Endothelial cell of umbilical vein (primary cell): ENCODE data around the gene MCM3. TPM values are rescaled to one million over a fixed set of nuclear protein-coding genes. Genes with fewer than 3 reads are reported as not detected.

Source experiments
- BruUV-seq: library from RNA; stranded (reverse); fragments of 400-500 nt; replicated peaks from 2 replicates; lab custom pipeline; 2021; lab: Mats Ljungman, UMichigan
- CTCF ChIA-PET: fragments of 300-600, 350-600 bp; sonication (Branson Sonifier 250); formaldehyde crosslinking; loops from one replicate; lab custom pipeline; 2021; ENCODE audit warnings: antibody characterized with exemption, inconsistent platforms; lab: Charles Lee
- POLR2A ChIA-PET: fragments of 300-600, 350-600 bp; sonication (Branson Sonifier 250); formaldehyde crosslinking; loops from one replicate; lab custom pipeline; 2021; ENCODE audit warnings: antibody characterized with exemption, inconsistent platforms; lab: Charles Lee
- DNase-seq: peaks from one replicate; pipeline ENCODE4 v3.0.0-alpha.2; 2011; ENCODE audit warnings: low read depth, low spot score
- FAIRE-seq: peaks from 2 replicates; lab custom pipeline; 2011; peaks lifted over from hg19 to GRCh38; lab: Jason Lieb, UNC
- H2AFZ ChIP-seq: 2 replicates; pipeline ENCODE4 v1.6.0; 2012; ENCODE audit warnings: low read depth, low read length, control low read depth, inconsistent platforms
- H3K27ac ChIP-seq: 2 replicates; pipeline ENCODE4 v1.5.1; 2011; ENCODE audit warnings: low read depth, mild to moderate bottlenecking, control low read depth, low read length, moderate library complexity; ENCODE audit not compliant: insufficient read depth
- H3K27me3 ChIP-seq, 2 experiments: 2 replicates each; pipeline versions ENCODE4 v1.6.0 to v1.6.1; 2011; ENCODE audit warnings: low read length in 2 of 2, mixed read lengths in 1 of 2; ENCODE audit not compliant: control insufficient read depth in 2 of 2, insufficient read depth in 2 of 2
- H3K36me3 ChIP-seq, 2 experiments: 2 replicates in 1 of 2; 3 replicates in 1 of 2; pipeline ENCODE4 v1.5.1; 2011; ENCODE audit warnings: low read length in 2 of 2, mild to moderate bottlenecking in 1 of 2, moderate library complexity in 1 of 2; ENCODE audit not compliant: control insufficient read depth in 2 of 2, insufficient read depth in 2 of 2; ENCODE audit errors: extremely low read depth in 1 of 2
- H3K4me1 ChIP-seq: 3 replicates; pipeline ENCODE4 v1.5.1; 2011; ENCODE audit warnings: mild to moderate bottlenecking, low read length; ENCODE audit not compliant: control insufficient read depth, insufficient read depth; ENCODE audit errors: extremely low read depth
- H3K4me2 ChIP-seq: 2 replicates; pipeline ENCODE4 v1.6.1; 2011; ENCODE audit warnings: low read length, control low read depth, mixed read lengths; ENCODE audit not compliant: insufficient read depth
- H3K4me3 ChIP-seq, 3 experiments: fragments of 200-600 bp in 1 of 3; sonication (generic), shearing (Covaris generic) in 1 of 3; replicated peaks in 1 of 3; 2 replicates each; pipeline ENCODE4 v1.5.1; 2011 to 2016; ENCODE audit warnings: control low read depth in 3 of 3, low read length in 3 of 3, mild to moderate bottlenecking in 2 of 3, inconsistent platforms in 1 of 3, low read depth in 1 of 3, moderate library complexity in 1 of 3; ENCODE audit not compliant: insufficient read depth in 1 of 3
- H3K79me2 ChIP-seq: 2 replicates; pipeline ENCODE4 v1.6.0; 2012; ENCODE audit warnings: low read length, inconsistent platforms; ENCODE audit not compliant: control insufficient read depth, insufficient read depth
- H3K9ac ChIP-seq: replicated peaks from 2 replicates; pipeline ENCODE3; 2011; ENCODE audit warnings: low read length, control low read depth; ENCODE audit not compliant: insufficient read depth; ENCODE audit errors: extremely low read depth
- H3K9me1 ChIP-seq: replicated peaks from 3 replicates; pipeline ENCODE4 v1.6.0; 2011; ENCODE audit warnings: mild to moderate bottlenecking, low read length; ENCODE audit not compliant: control insufficient read depth, insufficient read depth; ENCODE audit errors: extremely low read depth
- H3K9me3 ChIP-seq: replicated peaks from 2 replicates; pipeline ENCODE4 v1.5.1; 2012; ENCODE audit warnings: low read length, inconsistent platforms; ENCODE audit not compliant: control insufficient read depth, insufficient read depth
- H4K20me1 ChIP-seq: replicated peaks from 2 replicates; pipeline ENCODE3; 2011; ENCODE audit warnings: mild to moderate bottlenecking, low read length; ENCODE audit not compliant: control insufficient read depth, insufficient read depth; ENCODE audit errors: extremely low read depth
- EZH2 ChIP-seq: IDR thresholded peaks from 2 replicates; pipeline ENCODE4 v1.6.1; 2012; ENCODE audit warnings: borderline replicate concordance, low read depth, mild to moderate bottlenecking, moderate library complexity, low read length, inconsistent platforms; ENCODE audit not compliant: severe bottlenecking
- FOS ChIP-seq: IDR thresholded peaks from 2 replicates; pipeline ENCODE4 v1.6.1; 2011; ENCODE audit warnings: mild to moderate bottlenecking, low read length, moderate library complexity, borderline replicate concordance; ENCODE audit not compliant: insufficient read depth
- GATA2 ChIP-seq: IDR thresholded peaks from 2 replicates; pipeline ENCODE4 v1.7.0; 2011; ENCODE audit warnings: low read depth, mild to moderate bottlenecking, moderate library complexity, mixed read lengths, low read length; ENCODE audit not compliant: insufficient read length, insufficient read depth
- JUN ChIP-seq: IDR thresholded peaks from 2 replicates; pipeline ENCODE4 v1.6.1; 2011; ENCODE audit warnings: borderline replicate concordance, low read depth; ENCODE audit not compliant: insufficient read length, insufficient read depth
- MYC ChIP-seq: IDR thresholded peaks from one replicate; pipeline ENCODE4 v1.6.1; 2011; ENCODE audit warnings: mild to moderate bottlenecking, low read depth, low read length
- POLR2A ChIP-seq: IDR thresholded peaks from 2 replicates; pipeline ENCODE4 v1.6.1; 2012; ENCODE audit warnings: low read depth, mild to moderate bottlenecking, control low read depth, low read length
- POLR2AphosphoS5 ChIP-seq: IDR thresholded peaks from 2 replicates; pipeline ENCODE4 v1.6.1; 2012; ENCODE audit warnings: low read depth, mild to moderate bottlenecking, control low read depth, low read length, moderate library complexity; ENCODE audit not compliant: insufficient read depth
- dilution Hi-C: fragments of 300-500 bp; cut with MboI; formaldehyde crosslinking; loops from one replicate; pipeline ENCODE4 v1.15.0; 2019; ENCODE audit warnings: low sequenced_read_pairs; ENCODE audit not compliant: extremely low pct_ligation_motif_present
- intact Hi-C: fragments of 100-400 bp; cut with micrococcal nuclease; formaldehyde crosslinking; loops from one replicate; pipeline ENCODE4 v1.10.0; 2022
- polyA plus RNA-seq, 4 experiments: library from polyadenylated mRNA; depleted of rRNA in 3 of 4; stranded (reverse) in 3 of 4; unstranded in 1 of 4; fragments of >200 nt; gene quantifications; 2 replicates each; pipeline versions ENCODE4 v1.2.1 to v1.2.3, GENCODE V29; 2011 to 2012; ENCODE audit warnings: missing spikeins in 1 of 4
- total RNA-seq: library from RNA; stranded (reverse); gene quantifications from 2 replicates; pipeline ENCODE4 v1.2.3, GENCODE V29; 2021
- TF ChIP-seq, protein P1 (sequence below): IDR thresholded peaks from 2 replicates; pipeline ENCODE4 v1.6.1; 2011; ENCODE audit not compliant: insufficient read depth, insufficient read length
- TF ChIP-seq, protein P2 (sequence below), 2 donors: IDR thresholded peaks; 1 replicate in 1 of 2; 2 replicates in 1 of 2; pipeline ENCODE4 v1.5.1; 2011; ENCODE audit warnings: low read length in 2 of 2, mild to moderate bottlenecking in 2 of 2, moderate library complexity in 2 of 2, control low read depth in 1 of 2, inconsistent platforms in 1 of 2, low read depth in 1 of 2; ENCODE audit not compliant: insufficient read depth in 1 of 2; ENCODE audit errors: extremely low read depth in 1 of 2

The MCM3 gene
- total and polyA plus RNA-seq, 2 donors (not counting 3 experiments of a cell fraction or from before 2014, with no cell fraction given) = 57.2 to 81.6 TPM

DNA sequence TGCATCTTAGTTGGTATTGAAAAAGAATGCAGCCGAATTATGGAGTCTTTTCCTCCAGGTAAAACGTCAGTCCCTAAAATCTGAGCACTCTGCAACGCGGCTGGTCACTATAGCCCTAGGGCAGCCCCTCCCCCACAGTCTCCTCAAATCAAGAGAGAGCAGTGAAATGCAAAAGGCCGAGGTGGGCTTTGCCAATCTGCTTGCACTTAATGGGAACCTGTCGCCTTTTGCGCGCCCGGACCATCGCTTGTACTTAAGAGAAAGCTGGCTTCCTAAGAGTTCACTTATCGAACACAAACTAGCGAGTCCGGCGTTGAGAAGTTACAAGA lies 447 bp downstream of the MCM3 start:
- no peaks in the 10 kb centered on the region for H3K9me1 ChIP-seq
- dilution Hi-C loops (loop anchor here (25.0 kb wide), 1 partner anchor 103 kb away; no protein-coding TSS in a partner anchor), intact Hi-C loops (loop anchor here (1.0 to 10.0 kb wide), 6 partner anchors 12 to 380 kb away; partner anchors contain the start of genes PAQR8 and TRAM2)
- H2AFZ ChIP-seq = peak overlapping the region; percentile 84
- no peaks in the 10 kb centered on the region for H3K9me3 ChIP-seq
- ChIA-PET CTCF (interaction anchor here (1.2 to 8.3 kb wide), 11 partner anchors 9 to 379 kb away, joined by 4 to 104 read pairs (median 9); partner anchors contain the start of gene PAQR8), POLR2A (interaction anchor here (0.6 kb wide), 1 partner anchor 124 kb away, joined by 3 read pairs; no protein-coding TSS in a partner anchor)
- H3K4me1 ChIP-seq = peaks cover 15% of the 10 kb centered on the region
- peak overlapping the region; percentile 88 for H3K4me2 ChIP-seq
- no peak for FAIRE-seq
- TF ChIP-seq POLR2AphosphoS5 = no peak
- TF ChIP-seq, protein P1, sequence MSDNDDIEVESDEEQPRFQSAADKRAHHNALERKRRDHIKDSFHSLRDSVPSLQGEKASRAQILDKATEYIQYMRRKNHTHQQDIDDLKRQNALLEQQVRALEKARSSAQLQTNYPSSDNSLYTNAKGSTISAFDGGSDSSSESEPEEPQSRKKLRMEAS = no peak
- TF ChIP-seq MYC = no peak
- no peak for TF ChIP-seq POLR2A
- TF ChIP-seq EZH2 = no peak
- no peak for TF ChIP-seq JUN
- TF ChIP-seq GATA2 = no peak
- TF ChIP-seq, protein P2, sequence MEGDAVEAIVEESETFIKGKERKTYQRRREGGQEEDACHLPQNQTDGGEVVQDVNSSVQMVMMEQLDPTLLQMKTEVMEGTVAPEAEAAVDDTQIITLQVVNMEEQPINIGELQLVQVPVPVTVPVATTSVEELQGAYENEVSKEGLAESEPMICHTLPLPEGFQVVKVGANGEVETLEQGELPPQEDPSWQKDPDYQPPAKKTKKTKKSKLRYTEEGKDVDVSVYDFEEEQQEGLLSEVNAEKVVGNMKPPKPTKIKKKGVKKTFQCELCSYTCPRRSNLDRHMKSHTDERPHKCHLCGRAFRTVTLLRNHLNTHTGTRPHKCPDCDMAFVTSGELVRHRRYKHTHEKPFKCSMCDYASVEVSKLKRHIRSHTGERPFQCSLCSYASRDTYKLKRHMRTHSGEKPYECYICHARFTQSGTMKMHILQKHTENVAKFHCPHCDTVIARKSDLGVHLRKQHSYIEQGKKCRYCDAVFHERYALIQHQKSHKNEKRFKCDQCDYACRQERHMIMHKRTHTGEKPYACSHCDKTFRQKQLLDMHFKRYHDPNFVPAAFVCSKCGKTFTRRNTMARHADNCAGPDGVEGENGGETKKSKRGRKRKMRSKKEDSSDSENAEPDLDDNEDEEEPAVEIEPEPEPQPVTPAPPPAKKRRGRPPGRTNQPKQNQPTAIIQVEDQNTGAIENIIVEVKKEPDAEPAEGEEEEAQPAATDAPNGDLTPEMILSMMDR (IDR thresholded peaks at IDR 0.05; ENCODE audit: extremely low read depth in 1 of 2, insufficient read depth in 1 of 2, low read depth in 1 of 2, low read length in 2 of 2) = no peak
- no peak for TF ChIP-seq FOS
- peaks cover 3 to 13% of the 10 kb centered on the region in 2 experiments for H3K36me3 ChIP-seq
- no peak for DNase-seq
- no peaks in the 10 kb centered on the region for H4K20me1 ChIP-seq
- H3K9ac ChIP-seq = peak overlapping the region; percentile 84
- TSS peak; percentile 65 for BruUV-seq
- peaks cover 33% of the 10 kb centered on the region for H3K79me2 ChIP-seq
- peak overlapping the region; percentile 43 to 92 (median 71) for H3K4me3 ChIP-seq
- no peaks in the 10 kb centered on the region for H3K27me3 ChIP-seq
- peak overlapping the region; percentile 51 for H3K27ac ChIP-seq
